CD4-positive, alpha-beta T cell treated with Interferon gamma for 1 hour (primary cell): ENCODE results near the gene TM2D3.

Source experiments
- DNase-seq: peaks from one replicate; pipeline ENCODE4 v3.0.0-alpha.2; 2020

The TM2D3 gene

GRCh38 chr15:101652098-101652785, at the start of gene TM2D3:
TSS of gene TM2D3 (minus strand) at chr15:101652381. CDS start at chr15:101652361, 20 bp downstream.
- peak; percentile 94 for DNase-seq

GRCh38 chr15:101698314-101698713, 46.1 kb upstream of the TM2D3 start:
- no peak for DNase-seq

GRCh38 chr15:101697488-101697887, 45.3 kb upstream of the TM2D3 start:
- DNase-seq = no peak

GRCh38 chr15:101696829-101697228, 44.6 kb upstream of the TM2D3 start:
- no peak for DNase-seq

- DNase-seq = no peak
Measured at GRCh38 chr15:101694261-101694660, 42.1 kb upstream of the TM2D3 start.

GRCh38 chr15:101692801-101693598, 40.8 kb upstream of the TM2D3 start:
- no peak for DNase-seq

- no peak for DNase-seq
Measured at GRCh38 chr15:101689901-101690300, 37.7 kb upstream of the TM2D3 start.

- DNase-seq = no peak
Measured at GRCh38 chr15:101686718-101687117, 34.5 kb upstream of the TM2D3 start.

- no peak for DNase-seq
Measured at GRCh38 chr15:101684877-101685276, 32.7 kb upstream of the TM2D3 start.

- DNase-seq = no peak
Measured at GRCh38 chr15:101684384-101684783, 32.2 kb upstream of the TM2D3 start.

GRCh38 chr15:101679806-101680205, 27.6 kb upstream of the TM2D3 start:
- DNase-seq = no peak

GRCh38 chr15:101676921-101677329, 24.7 kb upstream of the TM2D3 start:
- DNase-seq = no peak

GRCh38 chr15:101675796-101676582, 23.8 kb upstream of the TM2D3 start:
- DNase-seq = no peak

- DNase-seq = no peak
Measured at GRCh38 chr15:101675015-101675414, 22.8 kb upstream of the TM2D3 start.

GRCh38 chr15:101672298-101672697, 20.1 kb upstream of the TM2D3 start:
- no peak for DNase-seq

GRCh38 chr15:101669744-101670143, 17.6 kb upstream of the TM2D3 start:
- no peak for DNase-seq

GRCh38 chr15:101667881-101668280, 15.7 kb upstream of the TM2D3 start:
- no peak for DNase-seq

GRCh38 chr15:101664303-101664913, 12.2 kb upstream of the TM2D3 start:
- no peak for DNase-seq

- DNase-seq = no peak
Measured at GRCh38 chr15:101662203-101662602, 10.0 kb upstream of the TM2D3 start.

- DNase-seq = no peak
Measured at GRCh38 chr15:101660005-101660404, 7.8 kb upstream of the TM2D3 start.

GRCh38 chr15:101657968-101658784, 6.0 kb upstream of the TM2D3 start:
- no peak for DNase-seq

GRCh38 chr15:101657171-101657570, 5.0 kb upstream of the TM2D3 start:
- DNase-seq = no peak
